Activated naive CD8-positive, alpha-beta T cell (primary cell): ENCODE measurements around the gene BRCA2.
A peak's percentile ranks its signal among the peaks of the same experiment; 100 is the strongest.

Source experiments
- H3K27ac Mint-ChIP-seq: one replicate; pipeline ENCODE4 v1.8.0; 2021; ENCODE audit warnings: mixed read lengths
- H3K27me3 Mint-ChIP-seq: one replicate; pipeline ENCODE4 v1.8.0; 2021; ENCODE audit warnings: mixed read lengths
- H3K36me3 Mint-ChIP-seq: one replicate; pipeline ENCODE4 v1.8.0; 2021; ENCODE audit warnings: mixed read lengths
- H3K4me1 Mint-ChIP-seq: one replicate; pipeline ENCODE4 v1.8.0; 2021; ENCODE audit warnings: low read depth, mixed read lengths
- H3K4me3 Mint-ChIP-seq: one replicate; pipeline ENCODE4 v1.8.0; 2021; ENCODE audit warnings: mild to moderate bottlenecking, mixed read lengths
- H3K9me3 Mint-ChIP-seq: one replicate; pipeline ENCODE4 v1.8.0; 2021; ENCODE audit warnings: low read depth, mixed read lengths

Gene BRCA2

GRCh38 chr13:32315238-32316027, at the start of gene BRCA2, which contains the start of gene ZAR1L:
Gene BRCA2 (plus strand): TSS chr13:32315508. CDS start chr13:32316461, 953 bp downstream.
Gene ZAR1L (minus strand): TSS chr13:32315363. CDS start chr13:32311925, 3,438 bp downstream.
- Mint-ChIP-seq H3K27me3 (no peaks in the 10 kb centered on the region), H3K9me3 (no peaks in the 10 kb centered on the region), H3K27ac (peak within 1 kb of the TSS; percentile 98), H3K36me3 (peaks cover 3% of the 10 kb centered on the region), H3K4me1 (peaks cover 9% of the 10 kb centered on the region), H3K4me3 (peak within 1 kb of the TSS; percentile 91)

- H3K4me3 Mint-ChIP-seq: no peak overlapping the region
- no peaks in the 10 kb centered on the region for H3K9me3 Mint-ChIP-seq
- H3K27me3 Mint-ChIP-seq: no peaks in the 10 kb centered on the region
- H3K27ac Mint-ChIP-seq: no peak overlapping the region
- no peaks in the 10 kb centered on the region for H3K36me3 Mint-ChIP-seq
- no peaks in the 10 kb centered on the region for H3K4me1 Mint-ChIP-seq
Measured at GRCh38 chr13:32265726-32266125, 49.6 kb upstream of the BRCA2 start.

- Mint-ChIP-seq H3K4me3 (no peak overlapping the region), H3K9me3 (no peaks in the 10 kb centered on the region), H3K27me3 (no peaks in the 10 kb centered on the region), H3K36me3 (no peaks in the 10 kb centered on the region), H3K27ac (no peak overlapping the region), H3K4me1 (no peaks in the 10 kb centered on the region)
Measured at GRCh38 chr13:32266130-32266529, 49.2 kb upstream of the BRCA2 start.

DNA sequence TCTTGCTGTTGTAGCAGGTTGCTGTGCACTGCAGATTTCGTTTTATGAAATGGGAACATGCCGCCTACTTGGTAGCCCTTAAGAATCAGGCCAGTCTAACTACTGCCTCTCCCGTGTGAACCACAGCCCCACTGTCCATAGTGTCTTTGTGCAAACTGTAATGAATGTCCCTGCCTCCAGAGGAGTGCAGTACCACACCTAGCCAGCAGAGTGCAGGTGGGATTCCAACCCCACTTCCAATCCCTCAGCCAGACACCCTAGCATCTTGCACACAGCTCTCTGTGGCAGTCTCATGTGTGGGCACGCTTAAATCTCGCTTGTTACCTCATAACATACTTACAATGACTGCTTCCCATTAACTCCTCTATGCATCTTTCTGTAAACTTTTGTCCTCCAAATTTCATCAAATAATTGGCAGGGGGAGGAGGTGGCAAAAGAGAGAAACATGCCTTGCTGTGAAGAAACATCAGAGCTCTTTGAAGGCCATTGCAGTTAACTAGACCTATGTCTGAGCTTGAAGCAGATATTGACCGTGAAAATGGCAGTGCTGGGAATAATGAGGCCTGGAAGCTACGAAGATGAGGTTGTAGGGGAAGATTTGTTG, 47.4 kb upstream of the BRCA2 start:
- Mint-ChIP-seq H3K4me1 (peaks cover 2% of the 10 kb centered on the region), H3K27me3 (no peaks in the 10 kb centered on the region), H3K27ac (no peak overlapping the region), H3K36me3 (peaks cover 2% of the 10 kb centered on the region), H3K9me3 (no peaks in the 10 kb centered on the region), H3K4me3 (no peak overlapping the region)

DNA sequence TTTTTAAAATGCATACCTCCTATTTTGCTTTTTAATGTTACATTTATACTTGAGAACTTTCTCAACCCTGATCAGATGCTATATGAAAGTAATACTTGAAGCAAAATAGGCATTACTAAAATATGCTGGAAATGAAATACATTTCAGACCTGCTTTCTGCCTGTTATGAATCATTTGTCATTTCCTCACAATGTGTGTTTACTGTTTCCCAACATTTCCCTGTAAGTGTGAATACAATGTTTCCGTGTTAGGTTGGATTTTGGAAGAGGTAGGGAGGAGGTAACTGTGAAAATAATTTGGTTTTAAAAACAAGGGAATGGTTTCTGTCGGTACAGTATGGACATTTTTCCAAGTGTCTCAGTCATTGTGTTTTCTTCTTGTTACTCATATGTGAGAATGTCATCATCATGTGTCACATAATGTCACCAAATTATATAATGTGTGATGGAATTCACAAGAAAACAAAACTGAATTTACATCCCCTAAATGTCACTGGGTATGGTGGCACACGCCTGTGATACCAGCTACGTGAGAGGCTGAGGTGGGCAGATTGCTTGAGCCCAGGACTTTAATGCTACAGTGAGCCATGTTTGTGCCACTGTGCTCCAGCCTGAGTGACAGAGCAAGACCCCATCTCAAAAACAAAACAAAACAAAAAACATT, 43.2 kb upstream of the BRCA2 start:
- no peak overlapping the region for H3K4me3 Mint-ChIP-seq
- no peaks in the 10 kb centered on the region for H3K27me3 Mint-ChIP-seq
- peaks cover 2% of the 10 kb centered on the region for H3K4me1 Mint-ChIP-seq
- peaks cover 2% of the 10 kb centered on the region for H3K36me3 Mint-ChIP-seq
- no peak overlapping the region for H3K27ac Mint-ChIP-seq
- no peaks in the 10 kb centered on the region for H3K9me3 Mint-ChIP-seq

- no peak overlapping the region for H3K4me3 Mint-ChIP-seq
- no peaks in the 10 kb centered on the region for H3K9me3 Mint-ChIP-seq
- H3K4me1 Mint-ChIP-seq: no peaks in the 10 kb centered on the region
- H3K27ac Mint-ChIP-seq: no peak overlapping the region
- no peaks in the 10 kb centered on the region for H3K27me3 Mint-ChIP-seq
- H3K36me3 Mint-ChIP-seq: no peaks in the 10 kb centered on the region
Measured at GRCh38 chr13:32277839-32278238, 37.5 kb upstream of the BRCA2 start.

GRCh38 chr13:32278426-32278825, 36.9 kb upstream of the BRCA2 start:
- H3K4me1 Mint-ChIP-seq: no peaks in the 10 kb centered on the region
- H3K4me3 Mint-ChIP-seq: no peak overlapping the region
- H3K36me3 Mint-ChIP-seq: no peaks in the 10 kb centered on the region
- H3K27ac Mint-ChIP-seq: no peak overlapping the region
- no peaks in the 10 kb centered on the region for H3K9me3 Mint-ChIP-seq
- H3K27me3 Mint-ChIP-seq: no peaks in the 10 kb centered on the region

GRCh38 chr13:32281096-32281495, 34.2 kb upstream of the BRCA2 start:
- H3K4me1 Mint-ChIP-seq: no peaks in the 10 kb centered on the region
- no peak overlapping the region for H3K4me3 Mint-ChIP-seq
- no peaks in the 10 kb centered on the region for H3K36me3 Mint-ChIP-seq
- H3K9me3 Mint-ChIP-seq: no peaks in the 10 kb centered on the region
- H3K27ac Mint-ChIP-seq: no peak overlapping the region
- H3K27me3 Mint-ChIP-seq: no peaks in the 10 kb centered on the region

- Mint-ChIP-seq H3K9me3 (no peaks in the 10 kb centered on the region), H3K4me3 (no peak overlapping the region), H3K27me3 (no peaks in the 10 kb centered on the region), H3K27ac (no peak overlapping the region), H3K36me3 (no peaks in the 10 kb centered on the region), H3K4me1 (no peaks in the 10 kb centered on the region)
Measured at GRCh38 chr13:32282096-32282711, 33.1 kb upstream of the BRCA2 start.

DNA sequence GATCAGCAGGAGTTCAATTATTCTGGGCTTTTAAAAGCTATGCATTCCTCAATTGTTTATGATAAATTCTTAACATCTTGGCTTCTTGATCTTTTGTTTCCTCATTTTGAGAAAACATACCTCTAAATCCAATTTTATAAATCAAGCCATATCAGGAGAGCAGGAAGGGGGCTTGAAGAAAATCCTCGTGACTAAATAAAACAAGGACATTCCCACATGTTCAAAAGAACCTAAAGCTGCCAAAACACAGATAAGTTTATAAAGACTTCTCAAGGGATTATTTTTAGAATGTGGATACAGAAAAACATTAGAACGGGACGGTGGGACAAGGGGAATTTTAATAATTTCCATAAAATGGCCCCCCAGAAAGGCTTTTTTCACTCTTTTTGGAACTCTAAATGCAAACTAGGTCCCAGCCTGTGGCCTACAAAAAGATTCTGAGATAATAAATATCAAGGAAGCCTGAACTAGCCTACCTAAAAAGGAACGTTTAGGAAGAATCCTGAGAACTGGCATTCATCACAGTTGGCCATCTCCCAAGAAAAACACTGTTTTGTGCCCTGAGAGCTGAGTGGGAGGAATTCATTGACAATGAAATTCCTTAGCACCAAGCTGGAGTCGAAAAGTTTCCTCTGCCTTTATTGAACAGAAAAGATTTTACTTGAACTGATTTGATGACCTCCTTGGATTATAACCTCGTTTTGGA, 30.2 kb upstream of the BRCA2 start:
- H3K27ac Mint-ChIP-seq: no peak overlapping the region
- no peaks in the 10 kb centered on the region for H3K27me3 Mint-ChIP-seq
- H3K9me3 Mint-ChIP-seq: no peaks in the 10 kb centered on the region
- no peaks in the 10 kb centered on the region for H3K36me3 Mint-ChIP-seq
- H3K4me3 Mint-ChIP-seq: no peak overlapping the region
- H3K4me1 Mint-ChIP-seq: no peaks in the 10 kb centered on the region

- no peak overlapping the region for H3K4me3 Mint-ChIP-seq
- H3K9me3 Mint-ChIP-seq: no peaks in the 10 kb centered on the region
- H3K36me3 Mint-ChIP-seq: no peaks in the 10 kb centered on the region
- H3K27ac Mint-ChIP-seq: no peak overlapping the region
- no peaks in the 10 kb centered on the region for H3K27me3 Mint-ChIP-seq
- no peaks in the 10 kb centered on the region for H3K4me1 Mint-ChIP-seq
Measured at GRCh38 chr13:32285633-32285965, 29.7 kb upstream of the BRCA2 start.

DNA sequence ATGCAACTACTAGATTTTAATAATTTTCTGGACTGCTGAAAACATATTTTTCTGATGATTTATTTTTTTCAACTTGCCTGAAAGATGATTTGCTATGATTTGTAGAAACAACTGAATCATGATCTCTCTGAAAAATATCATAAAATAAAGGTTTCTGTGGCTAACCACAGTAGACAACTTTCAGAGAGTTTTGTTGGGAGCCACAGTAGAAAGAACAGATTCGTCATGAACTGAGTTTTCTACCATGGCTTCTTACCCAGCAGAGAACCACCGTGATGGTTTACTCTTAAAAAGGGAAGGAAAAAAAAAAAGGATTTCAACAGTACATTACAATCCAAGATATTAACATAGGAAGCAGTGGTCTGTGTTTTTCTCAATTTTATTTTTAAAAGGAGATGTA, 18.1 kb upstream of the BRCA2 start:
- H3K27me3 Mint-ChIP-seq: peaks cover 14% of the 10 kb centered on the region
- H3K4me3 Mint-ChIP-seq: no peak overlapping the region
- no peaks in the 10 kb centered on the region for H3K4me1 Mint-ChIP-seq
- no peaks in the 10 kb centered on the region for H3K9me3 Mint-ChIP-seq
- H3K36me3 Mint-ChIP-seq: no peaks in the 10 kb centered on the region
- H3K27ac Mint-ChIP-seq: no peak overlapping the region

- H3K9me3 Mint-ChIP-seq: no peaks in the 10 kb centered on the region
- H3K4me3 Mint-ChIP-seq: no peak overlapping the region
- H3K36me3 Mint-ChIP-seq: no peaks in the 10 kb centered on the region
- H3K27me3 Mint-ChIP-seq: peaks cover 14% of the 10 kb centered on the region
- no peaks in the 10 kb centered on the region for H3K4me1 Mint-ChIP-seq
- H3K27ac Mint-ChIP-seq: no peak overlapping the region
Measured at GRCh38 chr13:32298695-32299094, 16.6 kb upstream of the BRCA2 start.

DNA sequence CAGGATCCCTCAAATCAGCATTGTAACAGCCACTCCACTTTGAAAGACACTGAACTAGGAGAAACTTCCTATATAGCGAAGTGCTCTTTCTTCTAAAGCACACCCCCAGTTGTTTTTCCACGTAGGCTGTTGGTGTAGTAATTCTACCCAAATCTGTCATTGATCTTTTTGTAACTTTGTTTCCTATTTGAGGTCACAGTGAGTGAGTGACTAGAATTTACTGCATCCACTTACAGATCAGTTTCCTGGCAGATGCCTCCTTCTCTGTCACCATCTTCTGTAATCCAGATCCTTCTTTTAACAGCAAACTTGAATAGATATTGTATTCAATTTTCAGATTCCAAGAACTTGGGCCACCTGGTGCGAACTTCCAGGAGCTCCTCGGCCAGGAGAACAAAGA, 15.4 kb upstream of the BRCA2 start:
- Mint-ChIP-seq H3K9me3 (no peaks in the 10 kb centered on the region), H3K27me3 (peaks cover 16% of the 10 kb centered on the region), H3K4me3 (no peak overlapping the region), H3K27ac (no peak overlapping the region), H3K36me3 (no peaks in the 10 kb centered on the region), H3K4me1 (no peaks in the 10 kb centered on the region)

- no peaks in the 10 kb centered on the region for H3K4me1 Mint-ChIP-seq
- H3K27me3 Mint-ChIP-seq: peaks cover 16% of the 10 kb centered on the region
- H3K36me3 Mint-ChIP-seq: no peaks in the 10 kb centered on the region
- no peak overlapping the region for H3K27ac Mint-ChIP-seq
- H3K4me3 Mint-ChIP-seq: no peak overlapping the region
- H3K9me3 Mint-ChIP-seq: no peaks in the 10 kb centered on the region
Measured at GRCh38 chr13:32300406-32300805, 14.9 kb upstream of the BRCA2 start.
